Loucy (cell line): ENCODE data around the gene DGCR6L.
"Not testable (repeated sequence)": the region's sequence is repeated elsewhere in the genome, so short reads cannot be mapped to it uniquely, and the experiment has no call there.

Experiments used
- H2AFZ ChIP-seq: fragments of 200-600 bp; sonication (generic); 2 replicates; pipeline ENCODE4 v1.6.0; 2016; ENCODE audit warnings: antibody characterized with exemption, mild to moderate bottlenecking, low read length, moderate library complexity
- H3F3A ChIP-seq: fragments of 200-600 bp; 2 replicates; pipeline ENCODE4 v1.6.0; 2016; ENCODE audit warnings: antibody characterized with exemption, low read depth, mild to moderate bottlenecking
- H3K27me3 ChIP-seq: fragments of 200-600 bp; sonication (generic); 2 replicates; pipeline ENCODE4 v1.6.1; 2014; ENCODE audit warnings: low read length, mild to moderate bottlenecking; ENCODE audit not compliant: insufficient read depth, poor library complexity, severe bottlenecking
- H3K36me3 ChIP-seq: fragments of 200-600 bp; sonication (generic); 2 replicates; pipeline ENCODE4 v1.6.1; 2016; ENCODE audit warnings: low read length; ENCODE audit not compliant: insufficient read depth
- H3K4me1 ChIP-seq: fragments of 200-600 bp; sonication (generic); 2 replicates; pipeline ENCODE4 v1.5.1; 2014; ENCODE audit warnings: low read length, mild to moderate bottlenecking; ENCODE audit not compliant: insufficient read depth, poor library complexity, severe bottlenecking
- H3K4me2 ChIP-seq: fragments of 200-600 bp; sonication (generic); 2 replicates; pipeline ENCODE4 v1.6.0; 2014; ENCODE audit warnings: antibody characterized with exemption, low read length, low read depth, mild to moderate bottlenecking; ENCODE audit not compliant: poor library complexity, severe bottlenecking
- H3K4me3 ChIP-seq: fragments of 200-600 bp; sonication (generic); 2 replicates; pipeline ENCODE4 v1.5.1; 2014; ENCODE audit warnings: low read length, mild to moderate bottlenecking, mixed read lengths; ENCODE audit not compliant: poor library complexity, severe bottlenecking
- H3K79me2 ChIP-seq: fragments of 200-600 bp; sonication (generic); 2 replicates; pipeline ENCODE4 v1.6.1; 2014; ENCODE audit warnings: low read length; ENCODE audit not compliant: insufficient read depth
- H3K9ac ChIP-seq: fragments of 200-600 bp; sonication (generic); 2 replicates; pipeline ENCODE4 v1.6.0; 2014; ENCODE audit warnings: mild to moderate bottlenecking, low read depth, low read length, moderate library complexity; ENCODE audit not compliant: poor library complexity, severe bottlenecking
- H3K9me2 ChIP-seq: fragments of 200-600 bp; sonication (generic); replicated peaks from 2 replicates; pipeline ENCODE4 v1.6.1; 2016; ENCODE audit warnings: low read depth, low read length, mixed read lengths
- H3K9me3 ChIP-seq: fragments of 200-600 bp; sonication (generic); 2 replicates; pipeline ENCODE4 v1.6.1; 2014; ENCODE audit warnings: mild to moderate bottlenecking, antibody characterized with exemption, low read length, low read depth; ENCODE audit not compliant: insufficient read depth
- H4K20me1 ChIP-seq: fragments of 200-600 bp; sonication (generic); 2 replicates; pipeline ENCODE4 v1.6.0; 2014; ENCODE audit warnings: antibody characterized with exemption, low read length, mild to moderate bottlenecking; ENCODE audit not compliant: insufficient read depth, poor library complexity, severe bottlenecking
- EZH2phosphoT487 ChIP-seq: fragments of 200-600 bp; IDR thresholded peaks from 2 replicates; pipeline ENCODE4 v1.6.1; 2018; ENCODE audit warnings: antibody characterized with exemption, mild to moderate bottlenecking, moderate library complexity, borderline replicate concordance
- TF ChIP-seq, protein P1 (sequence below): fragments of 200-600 bp; sonication (generic); conservative IDR thresholded peaks from 2 replicates; pipeline ENCODE4 v1.5.1; 2014; ENCODE audit warnings: mild to moderate bottlenecking, antibody characterized with exemption, low read length

Gene DGCR6L

GRCh38 chr22:20316844-20317401 is 2.9 kb downstream of the DGCR6L start:
- no peaks in the 10 kb centered on the region for H3F3A ChIP-seq
- H3K4me2 ChIP-seq, result peak overlapping the region; percentile 79
- peaks cover 32% of the 10 kb centered on the region for H3K79me2 ChIP-seq
- H3K36me3 ChIP-seq, result no peaks in the 10 kb centered on the region
- TF ChIP-seq, protein P1, sequence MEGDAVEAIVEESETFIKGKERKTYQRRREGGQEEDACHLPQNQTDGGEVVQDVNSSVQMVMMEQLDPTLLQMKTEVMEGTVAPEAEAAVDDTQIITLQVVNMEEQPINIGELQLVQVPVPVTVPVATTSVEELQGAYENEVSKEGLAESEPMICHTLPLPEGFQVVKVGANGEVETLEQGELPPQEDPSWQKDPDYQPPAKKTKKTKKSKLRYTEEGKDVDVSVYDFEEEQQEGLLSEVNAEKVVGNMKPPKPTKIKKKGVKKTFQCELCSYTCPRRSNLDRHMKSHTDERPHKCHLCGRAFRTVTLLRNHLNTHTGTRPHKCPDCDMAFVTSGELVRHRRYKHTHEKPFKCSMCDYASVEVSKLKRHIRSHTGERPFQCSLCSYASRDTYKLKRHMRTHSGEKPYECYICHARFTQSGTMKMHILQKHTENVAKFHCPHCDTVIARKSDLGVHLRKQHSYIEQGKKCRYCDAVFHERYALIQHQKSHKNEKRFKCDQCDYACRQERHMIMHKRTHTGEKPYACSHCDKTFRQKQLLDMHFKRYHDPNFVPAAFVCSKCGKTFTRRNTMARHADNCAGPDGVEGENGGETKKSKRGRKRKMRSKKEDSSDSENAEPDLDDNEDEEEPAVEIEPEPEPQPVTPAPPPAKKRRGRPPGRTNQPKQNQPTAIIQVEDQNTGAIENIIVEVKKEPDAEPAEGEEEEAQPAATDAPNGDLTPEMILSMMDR, result no peak
- TF ChIP-seq EZH2phosphoT487, result no peak
- H3K4me3 ChIP-seq, result peak overlapping the region; percentile 62
- peaks cover 19% of the 10 kb centered on the region for H3K4me1 ChIP-seq
- no peak overlapping the region for H2AFZ ChIP-seq
- peak overlapping the region; percentile 69 for H3K9ac ChIP-seq
- H3K9me3 ChIP-seq, result no peaks in the 10 kb centered on the region
- peaks cover 2% of the 10 kb centered on the region for H4K20me1 ChIP-seq
- no peaks in the 10 kb centered on the region for H3K9me2 ChIP-seq
- H3K27me3 ChIP-seq, result no peaks in the 10 kb centered on the region

- Histone ChIP-seq H4K20me1 (peaks cover 2% of the 10 kb centered on the region), H3K9ac (peak overlapping the region; percentile 69), H3K27me3 (no peaks in the 10 kb centered on the region), H3F3A (no peaks in the 10 kb centered on the region), H3K4me2 (peak overlapping the region; percentile 79), H3K9me3 (no peaks in the 10 kb centered on the region), H2AFZ (no peak overlapping the region), H3K4me1 (peaks cover 19% of the 10 kb centered on the region), H3K9me2 (no peaks in the 10 kb centered on the region), H3K36me3 (no peaks in the 10 kb centered on the region), H3K4me3 (peak overlapping the region; percentile 62), H3K79me2 (peaks cover 32% of the 10 kb centered on the region)
- TF ChIP-seq, protein P1, result no peak
- TF ChIP-seq EZH2phosphoT487, result no peak
Measured at GRCh38 chr22:20316217-20316843, 3.5 kb downstream of the DGCR6L start.

DNA sequence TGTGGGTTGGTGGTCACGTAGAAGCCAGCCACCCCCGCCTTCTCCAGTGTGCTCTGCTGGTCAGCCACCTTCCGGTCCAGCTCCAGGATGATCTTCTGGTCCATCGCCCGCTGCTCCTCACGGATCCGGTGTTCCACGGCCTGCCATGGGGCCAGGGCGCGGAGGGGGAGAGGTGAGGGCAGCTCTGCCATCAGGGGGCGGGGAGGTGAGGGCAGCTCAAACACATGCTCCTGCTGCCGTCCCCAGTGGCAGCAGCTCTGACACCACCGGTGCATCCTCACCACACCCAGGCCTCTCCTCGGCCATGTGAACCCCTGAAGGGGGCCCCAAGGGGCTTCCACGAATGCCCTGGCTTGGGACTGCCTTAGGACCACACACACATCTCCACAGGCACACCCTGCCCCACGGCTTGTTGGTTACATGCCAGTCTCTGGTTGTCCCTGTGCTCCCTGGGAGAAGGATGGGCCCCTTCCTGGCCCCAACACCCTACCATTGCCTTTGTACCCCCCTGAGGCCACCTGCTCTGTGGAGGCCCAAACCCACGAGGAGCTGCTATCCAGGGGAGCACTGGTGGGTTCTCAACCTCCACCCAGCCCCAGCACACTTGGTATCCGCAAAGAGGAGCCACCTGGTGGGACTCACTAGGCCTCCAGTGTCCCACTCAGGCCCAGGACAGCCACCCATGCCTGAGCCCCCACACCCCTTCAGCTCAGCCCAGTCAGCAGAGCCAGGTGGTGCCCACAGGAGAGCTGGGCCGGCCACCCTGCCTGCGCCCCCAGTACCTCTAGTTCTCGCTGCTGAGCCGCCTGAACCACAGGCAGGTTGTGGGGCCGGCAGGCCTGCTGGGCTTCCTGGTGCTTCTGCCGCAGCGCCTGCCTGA is 4.3 kb downstream of the DGCR6L start:
- no peaks in the 10 kb centered on the region for H3K36me3 ChIP-seq
- H3K9ac ChIP-seq, result no peak overlapping the region
- no peaks in the 10 kb centered on the region for H3F3A ChIP-seq
- TF ChIP-seq EZH2phosphoT487, result no peak
- TF ChIP-seq, protein P1, result no peak
- no peak overlapping the region for H3K4me3 ChIP-seq
- H3K9me3 ChIP-seq, result no peaks in the 10 kb centered on the region
- H4K20me1 ChIP-seq, result peaks cover 2% of the 10 kb centered on the region
- H2AFZ ChIP-seq, result no peak overlapping the region
- H3K79me2 ChIP-seq, result peaks cover 28% of the 10 kb centered on the region
- peak overlapping the region; percentile 31 for H3K4me2 ChIP-seq
- H3K9me2 ChIP-seq, result no peaks in the 10 kb centered on the region
- no peaks in the 10 kb centered on the region for H3K27me3 ChIP-seq
- H3K4me1 ChIP-seq, result peaks cover 19% of the 10 kb centered on the region

DNA sequence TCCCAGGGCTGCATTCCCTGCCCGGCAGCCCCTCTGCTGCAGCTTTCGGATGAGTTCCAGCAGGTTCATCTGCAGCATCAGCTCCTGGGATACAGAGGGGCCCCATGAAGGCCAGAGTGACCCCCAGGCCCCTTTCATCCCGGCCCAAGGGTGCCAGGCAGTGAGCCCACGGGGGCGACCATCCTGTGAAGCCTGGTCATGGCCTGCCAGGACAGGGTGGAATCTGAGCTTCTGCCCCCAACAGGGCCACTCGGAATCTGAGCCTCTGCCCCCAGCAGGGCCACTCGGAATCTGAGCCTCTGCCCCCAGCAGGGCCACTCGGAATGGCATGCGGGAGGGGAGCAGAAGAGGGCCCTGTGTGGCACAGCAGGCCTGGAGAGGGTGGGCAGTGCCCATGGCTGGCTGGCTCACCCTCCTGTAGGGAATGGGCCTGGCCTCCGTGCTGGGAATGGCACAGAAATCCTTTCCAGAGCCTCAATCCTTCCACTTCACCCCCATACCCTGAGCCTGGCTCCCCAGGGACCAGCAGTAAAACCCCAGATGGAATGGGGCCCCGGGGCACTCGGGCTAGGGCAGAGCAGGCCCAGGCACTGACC is 5.0 kb downstream of the DGCR6L start:
- not testable (repeated sequence) for H3K9ac ChIP-seq, H2AFZ ChIP-seq, H3K4me2 ChIP-seq, H3K9me3 ChIP-seq, H3K9me2 ChIP-seq, H3K4me3 ChIP-seq, H3K36me3 ChIP-seq, H3F3A ChIP-seq, H3K27me3 ChIP-seq, H4K20me1 ChIP-seq
- peaks cover 19% of the 10 kb centered on the region for H3K4me1 ChIP-seq
- peaks cover 22% of the 10 kb centered on the region for H3K79me2 ChIP-seq

GRCh38 chr22:20314206-20314605 is 5.7 kb downstream of the DGCR6L start:
- H3K4me3 ChIP-seq, H3K9ac ChIP-seq, H3F3A ChIP-seq, H2AFZ ChIP-seq, H3K4me2 ChIP-seq, H3K9me2 ChIP-seq, H3K36me3 ChIP-seq, H3K27me3 ChIP-seq, H3K9me3 ChIP-seq, H4K20me1 ChIP-seq: not testable (repeated sequence)
- Histone ChIP-seq H3K4me1 (peaks cover 19% of the 10 kb centered on the region), H3K79me2 (peaks cover 18% of the 10 kb centered on the region)
